Right ventricle myocardium superior (tissue), 1 donor: ENCODE data around the gene ABCB10. TPM values are rescaled to one million over a fixed set of nuclear protein-coding genes. Genes with fewer than 3 reads are reported as not detected.
"Not testable (repeated sequence)": the region's sequence is repeated elsewhere in the genome, so short reads cannot be mapped to it uniquely, and the experiment has no call there.

Source experiments
- ATAC-seq: fragments of 200-7000 bp; cut with Tn5 transposase; one replicate; pipeline ENCODE4 v1.9.1; 2020; ENCODE audit warnings: mild to moderate bottlenecking; ENCODE audit not compliant: poor library complexity
- DNase-seq: peaks from one replicate; pipeline ENCODE4 v3.0.0-alpha.2; 2020
- intact Hi-C: fragments of 100-400 bp; cut with DNase I; formaldehyde crosslinking; loops from one replicate; pipeline ENCODE4 v1.11.2; 2022
- total RNA-seq: library from RNA; stranded (reverse); fragmentation: NEBNext Ultra II Directional; extraction: Animal tissue kit (Norgen Biotek cat#: 25700); gene quantifications from one replicate; pipeline ENCODE4 v1.2.1, GENCODE V29; 2021
- donor health status: DM: no; HTN: yes; CAD: no; lungs with severe emphysema.

Gene ABCB10
- total RNA-seq, 1 donor from 2014 or later = 11.3 TPM

- no peak for ATAC-seq
- intact Hi-C loops = no loop called here
- no peak for DNase-seq
These were observed 51.0 kb downstream of the ABCB10 start for GRCh38 chr1:229507502-229507901.

GRCh38 chr1:229506633-229507032 lies 51.9 kb downstream of the ABCB10 start:
- intact Hi-C loops = no loop called here
- ATAC-seq = no peak
- DNase-seq = no peak

GRCh38 chr1:229495782-229496181 lies 62.7 kb downstream of the ABCB10 start:
- intact Hi-C loops = no loop called here
- no peak for ATAC-seq
- DNase-seq = no peak

GRCh38 chr1:229487181-229487580 lies 71.3 kb downstream of the ABCB10 start:
- intact Hi-C loops = no loop called here
- no peak for ATAC-seq
- DNase-seq = no peak

- ATAC-seq (no peak), DNase-seq (no peak)
- intact Hi-C loops = no loop called here
These were observed 73.2 kb downstream of the ABCB10 start for GRCh38 chr1:229485318-229485717.

GRCh38 chr1:229482511-229482910 lies 76.0 kb downstream of the ABCB10 start:
- DNase-seq = no peak
- no peak for ATAC-seq
- intact Hi-C loops = loop anchor here (2.0 kb wide), 1 partner anchor 224 kb away; no protein-coding TSS in a partner anchor

GRCh38 chr1:229480495-229480894 lies 78.0 kb downstream of the ABCB10 start:
- intact Hi-C loops = no loop called here
- DNase-seq (no peak), ATAC-seq (no peak)

- intact Hi-C loops = no loop called here
- no peak for ATAC-seq
- DNase-seq = no peak
These were observed 78.7 kb downstream of the ABCB10 start for GRCh38 chr1:229479660-229480399.

GRCh38 chr1:229478852-229479251 lies 79.7 kb downstream of the ABCB10 start:
- DNase-seq (no peak), ATAC-seq (no peak)
- intact Hi-C loops = no loop called here

- DNase-seq, ATAC-seq, intact Hi-C loops: not testable (repeated sequence)
These were observed 82.6 kb downstream of the ABCB10 start for GRCh38 chr1:229475859-229476258.

- intact Hi-C loops = no loop called here
- ATAC-seq = no peak
- no peak for DNase-seq
These were observed 84.0 kb downstream of the ABCB10 start for GRCh38 chr1:229474509-229474908.

- intact Hi-C loops = no loop called here
- ATAC-seq (no peak), DNase-seq (no peak)
These were observed 87.3 kb downstream of the ABCB10 start for GRCh38 chr1:229471175-229471574.

GRCh38 chr1:229470406-229471043 lies 88.0 kb downstream of the ABCB10 start:
- intact Hi-C loops = no loop called here
- no peak for ATAC-seq
- no peak for DNase-seq

GRCh38 chr1:229466887-229467286 lies 91.6 kb downstream of the ABCB10 start:
- intact Hi-C loops = no loop called here
- ATAC-seq = no peak
- no peak for DNase-seq

Other genes with a start within 250 kb of the ABCB10 start
- gene CCSAP, start 215.7 kb downstream of the ABCB10 start, total RNA-seq = 1.8 TPM
- 577 TPM for gene ACTA1, start 124.6 kb downstream of the ABCB10 start, total RNA-seq
- 29.5 TPM for gene NUP133, start 50.4 kb downstream of the ABCB10 start, total RNA-seq
- 9.0 TPM for gene TAF5L, start 67.4 kb upstream of the ABCB10 start, total RNA-seq
- 3.2 TPM for gene URB2, start 67.5 kb upstream of the ABCB10 start, total RNA-seq